ACC112 (cell line): Measurements from ENCODE around the gene ANP32E.
A peak's percentile ranks its signal among the peaks of the same experiment; 100 is the strongest.

Experiments
- H2AFZ ChIP-seq: fragments of 200-600 bp; sonication (generic); one replicate; pipeline ENCODE4 v1.6.0; 2017; ENCODE audit warnings: antibody characterized with exemption, low read length; ENCODE audit not compliant: unreplicated experiment
- H3K27ac ChIP-seq: fragments of 200-600 bp; sonication (generic); 2 replicates; pipeline ENCODE4 v1.5.1; 2014; ENCODE audit warnings: low read depth, mild to moderate bottlenecking, antibody characterized with exemption, low read length, moderate library complexity
- H3K27me3 ChIP-seq: fragments of 200-600 bp; sonication (generic); 2 replicates; pipeline ENCODE4 v1.6.1; 2014; ENCODE audit warnings: mild to moderate bottlenecking, antibody characterized with exemption, low read length, moderate library complexity, mixed read lengths; ENCODE audit not compliant: insufficient read depth
- H3K36me3 ChIP-seq: fragments of 200-600 bp; sonication (generic); 2 replicates; pipeline ENCODE4 v1.6.1; 2016; ENCODE audit warnings: mild to moderate bottlenecking, antibody characterized with exemption, low read length, moderate library complexity, mixed read lengths; ENCODE audit not compliant: insufficient read depth
- H3K4me1 ChIP-seq: fragments of 200-600 bp; sonication (generic); one replicate; pipeline ENCODE4 v1.6.1; 2016; ENCODE audit warnings: low read length, mixed read lengths; ENCODE audit not compliant: insufficient read depth, unreplicated experiment, control insufficient read depth
- H3K4me3 ChIP-seq: fragments of 200-600 bp; sonication (generic); 2 replicates; pipeline ENCODE4 v1.5.1; 2014; ENCODE audit warnings: mild to moderate bottlenecking, low read depth, low read length
- H3K79me2 ChIP-seq: fragments of 200-600 bp; sonication (generic); one replicate; pipeline ENCODE4 v1.6.0; 2016; ENCODE audit warnings: low read length; ENCODE audit not compliant: control insufficient read depth, unreplicated experiment, insufficient read depth

Gene ANP32E

DNA sequence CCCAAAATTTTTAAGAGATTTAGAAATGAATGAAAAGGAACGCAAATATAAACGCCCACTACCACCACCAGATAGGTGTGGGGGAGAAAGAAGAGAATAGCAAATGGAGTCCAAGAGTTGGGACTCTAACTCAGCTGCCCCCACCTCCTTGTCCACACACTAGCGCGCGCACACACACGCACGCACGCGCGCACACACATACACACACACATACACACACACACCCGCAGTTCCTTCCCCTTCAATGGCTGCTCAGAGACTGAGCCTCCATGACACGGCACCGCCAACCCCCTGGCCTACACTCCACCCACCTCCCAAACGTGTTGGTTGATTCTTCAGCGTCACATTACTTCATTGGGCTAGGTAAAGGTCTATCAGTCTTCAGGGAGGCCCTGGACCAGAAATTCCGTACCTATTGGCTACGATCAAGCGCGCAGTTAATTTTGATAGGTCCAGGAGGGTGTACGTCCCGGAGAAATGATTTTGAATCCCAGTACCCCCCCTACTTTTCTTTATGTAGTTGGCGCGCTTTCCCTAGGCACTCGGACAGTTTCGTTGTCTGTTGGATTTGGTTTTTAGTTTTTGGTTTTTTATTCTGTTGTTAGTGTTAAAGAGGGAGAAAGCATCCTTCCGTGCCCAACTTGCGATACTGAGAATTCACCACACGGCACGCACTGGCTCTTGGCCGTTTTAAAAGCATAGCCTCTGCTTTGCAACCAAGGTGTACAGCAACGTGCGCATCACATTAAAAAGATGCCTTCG lies at the start of gene ANP32E:
Gene ANP32E, minus strand, starts transcription at position 261 of the 762 bp plus-strand sequence. CDS start 326 bp downstream, outside the sequence.
- Histone ChIP-seq H3K79me2 (peaks cover 42% of the 10 kb centered on the region), H2AFZ (peak within 1 kb of the TSS; percentile 82), H3K4me1 (peaks cover 8% of the 10 kb centered on the region), H3K27me3 (no peaks in the 10 kb centered on the region), H3K36me3 (no peaks in the 10 kb centered on the region), H3K4me3 (peak within 1 kb of the TSS; percentile 93), H3K27ac (peak within 1 kb of the TSS; percentile 86)

DNA sequence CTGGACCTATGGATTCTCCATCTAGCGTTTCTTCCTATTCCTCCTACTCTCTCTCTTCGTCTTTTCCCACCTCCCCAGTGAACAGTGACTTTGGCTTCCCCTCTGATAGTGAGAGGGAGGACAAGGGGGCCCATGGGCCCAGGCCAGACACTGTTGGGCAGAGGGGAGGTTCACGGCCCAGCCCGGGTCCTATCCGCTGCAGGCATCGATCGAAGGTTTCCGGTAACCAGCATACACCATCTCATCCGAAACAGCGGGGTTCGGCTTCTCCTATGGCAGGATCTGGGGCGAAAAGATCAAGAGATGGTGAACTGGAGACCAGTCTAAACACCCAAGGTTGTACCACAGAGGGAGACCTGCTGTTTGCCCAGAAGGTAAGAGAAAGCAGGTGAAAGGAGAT lies 47.3 kb upstream of the ANP32E start:
- Histone ChIP-seq H2AFZ (peak overlapping the region; percentile 17), H3K27me3 (no peaks in the 10 kb centered on the region), H3K4me3 (peak overlapping the region; percentile 82), H3K4me1 (peaks cover 11% of the 10 kb centered on the region), H3K27ac (no peak overlapping the region), H3K79me2 (no peaks in the 10 kb centered on the region), H3K36me3 (0 out of 2 replicates have a peak, but pooled peaks cover 4% of the 10 kb centered on the region)

DNA sequence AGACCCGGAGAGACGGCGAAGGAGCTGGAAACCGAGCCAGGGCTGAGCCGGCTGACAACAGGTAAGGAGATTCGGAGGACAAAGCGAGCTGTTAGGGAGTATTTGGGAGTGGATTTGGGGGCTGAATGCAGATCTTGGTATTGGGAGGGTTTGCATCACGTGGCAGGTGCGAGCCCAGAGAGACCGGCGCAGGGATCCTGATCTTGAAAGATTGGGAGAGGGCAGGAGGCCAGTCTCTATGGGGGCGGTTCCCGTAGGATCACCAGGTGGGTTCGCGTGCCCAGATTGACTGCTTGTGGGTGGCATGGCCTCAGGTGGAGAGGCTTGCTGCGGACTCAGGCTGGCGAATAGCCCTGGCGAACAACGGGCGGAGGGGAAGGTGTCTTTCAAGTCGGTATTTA lies 46.6 kb upstream of the ANP32E start:
- H3K79me2 ChIP-seq = no peaks in the 10 kb centered on the region
- peaks cover 11% of the 10 kb centered on the region for H3K4me1 ChIP-seq
- peak overlapping the region; percentile 17 for H2AFZ ChIP-seq
- H3K4me3 ChIP-seq = peak overlapping the region; percentile 82
- 0 out of 2 replicates have a peak, but pooled peaks cover 4% of the 10 kb centered on the region for H3K36me3 ChIP-seq
- H3K27me3 ChIP-seq = no peaks in the 10 kb centered on the region
- no peak overlapping the region for H3K27ac ChIP-seq

GRCh38 chr1:150281758-150282557 lies 46.0 kb upstream of the ANP32E start, which contains the start of gene CIART:
TSS of gene CIART (plus strand) at chr1:150282554. CDS start at chr1:150283268, 714 bp downstream.
- Histone ChIP-seq H3K4me1 (peaks cover 11% of the 10 kb centered on the region), H3K4me3 (peak within 1 kb of the TSS; percentile 82), H3K36me3 (0 out of 2 replicates have a peak, but pooled peaks cover 4% of the 10 kb centered on the region), H3K27me3 (no peaks in the 10 kb centered on the region), H3K79me2 (no peaks in the 10 kb centered on the region), H3K27ac (peak within 1 kb of the TSS; percentile 90), H2AFZ (peak within 1 kb of the TSS; percentile 97)

DNA sequence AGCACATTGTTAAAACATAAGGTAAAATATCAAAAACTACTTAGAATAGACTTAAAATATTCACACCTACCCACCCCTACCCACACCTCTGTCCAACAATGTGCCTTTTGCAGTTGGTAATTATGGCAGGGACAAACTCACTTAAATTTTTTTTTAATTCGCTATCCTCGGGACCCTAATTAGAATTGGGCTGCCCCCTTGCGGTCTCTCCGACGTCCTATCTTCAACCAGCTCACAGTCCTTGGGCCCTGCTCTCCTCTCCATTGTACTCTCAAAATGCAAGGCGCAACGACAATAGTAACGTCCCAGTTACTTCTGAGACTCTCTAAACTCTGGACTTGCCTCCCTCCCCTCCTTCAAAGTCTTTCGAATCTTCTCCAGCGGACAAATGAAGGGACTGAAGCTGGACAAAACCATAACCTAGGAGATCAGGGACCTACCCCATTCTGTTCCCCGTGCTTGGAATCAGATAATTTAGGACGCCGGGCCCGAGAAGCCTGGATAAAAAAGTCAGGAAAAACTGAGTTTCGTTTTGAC lies 45.4 kb upstream of the ANP32E start:
- Histone ChIP-seq H3K4me3 (peak overlapping the region; percentile 82), H3K4me1 (peaks cover 11% of the 10 kb centered on the region), H3K79me2 (no peaks in the 10 kb centered on the region), H3K27me3 (no peaks in the 10 kb centered on the region), H3K36me3 (0 out of 2 replicates have a peak, but pooled peaks cover 4% of the 10 kb centered on the region), H2AFZ (peak overlapping the region; percentile 97), H3K27ac (peak overlapping the region; percentile 90)

DNA sequence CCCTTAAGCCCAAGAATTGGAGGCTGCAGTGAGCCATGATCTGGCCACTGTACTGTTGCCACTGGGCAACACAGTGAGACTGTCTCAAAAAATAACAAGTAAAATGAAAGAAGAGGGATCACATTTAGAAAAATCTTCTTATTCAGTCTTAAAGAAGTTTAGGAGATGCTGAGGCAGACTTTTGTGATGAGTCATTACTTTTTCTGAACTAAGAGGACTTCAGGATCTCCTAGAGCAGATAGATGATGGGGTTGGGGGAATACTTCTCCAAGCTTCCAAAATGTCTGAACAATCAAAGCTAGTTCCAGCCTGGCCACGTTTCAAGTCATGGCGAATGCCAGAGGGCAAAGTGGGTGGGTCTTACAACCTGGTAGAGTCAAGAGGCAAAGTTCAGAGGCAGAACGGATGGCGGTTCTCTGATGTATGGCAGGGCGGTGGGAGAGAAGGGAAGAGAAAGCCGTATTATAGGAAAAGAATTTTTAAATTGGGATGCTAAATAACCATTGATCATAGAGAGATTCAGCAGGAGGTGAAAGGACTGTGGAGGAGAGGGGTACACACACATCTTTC lies 44.3 kb upstream of the ANP32E start:
- Histone ChIP-seq H3K36me3 (0 out of 2 replicates have a peak, but pooled peaks cover 4% of the 10 kb centered on the region), H3K27me3 (no peaks in the 10 kb centered on the region), H2AFZ (no peak overlapping the region), H3K4me1 (peaks cover 11% of the 10 kb centered on the region), H3K4me3 (no peak overlapping the region), H3K27ac (peak overlapping the region; percentile 90; the same call in 1 of the 2 replicates), H3K79me2 (no peaks in the 10 kb centered on the region)

- no peaks in the 10 kb centered on the region for H3K36me3 ChIP-seq
- peaks cover 10% of the 10 kb centered on the region for H3K79me2 ChIP-seq
- H3K4me3 ChIP-seq = peak overlapping the region; percentile 74
- peak overlapping the region; percentile 57 for H3K27ac ChIP-seq
- H3K4me1 ChIP-seq = peaks cover 20% of the 10 kb centered on the region
- H3K27me3 ChIP-seq = no peaks in the 10 kb centered on the region
- peak overlapping the region; percentile 65 for H2AFZ ChIP-seq
Observed at GRCh38 chr1:150273311-150273710, 37.4 kb upstream of the ANP32E start.

DNA sequence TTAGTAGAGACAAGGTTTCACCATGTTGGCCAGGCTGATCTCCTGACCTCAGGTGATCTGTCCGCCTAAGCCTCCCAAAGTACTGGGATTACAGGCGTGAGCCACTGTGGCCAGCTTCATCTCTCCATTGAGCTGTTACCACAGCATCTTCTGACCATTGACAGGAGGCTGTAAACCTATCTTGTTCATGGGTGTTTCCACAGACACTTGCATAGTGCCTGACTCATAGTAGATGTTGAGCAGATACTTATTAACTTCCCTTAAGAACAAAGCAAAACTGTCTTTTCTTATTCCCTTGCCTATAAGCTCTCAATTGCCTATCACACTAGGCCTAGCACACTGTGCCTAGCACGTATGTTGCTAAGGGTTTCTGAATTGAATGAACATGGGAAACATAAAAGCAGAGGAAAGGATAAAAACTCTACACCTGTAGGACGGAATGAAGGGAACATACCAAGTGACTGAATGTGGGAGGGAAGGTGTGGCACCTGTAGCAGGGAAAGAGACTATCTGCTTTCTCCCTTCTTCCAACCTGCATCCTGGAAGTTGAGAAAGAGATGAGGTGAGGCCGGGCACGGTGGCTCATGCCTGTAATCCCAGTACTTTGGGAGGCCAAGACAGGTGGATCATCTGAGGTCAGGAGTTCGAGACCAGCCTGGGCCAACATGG lies 35.5 kb upstream of the ANP32E start:
- no peak overlapping the region for H2AFZ ChIP-seq
- no peak overlapping the region for H3K4me3 ChIP-seq
- peaks cover 30% of the 10 kb centered on the region for H3K4me1 ChIP-seq
- H3K36me3 ChIP-seq = peaks cover under 1% of the 10 kb centered on the region; the same call in 1 of the 2 replicates
- no peak overlapping the region for H3K27ac ChIP-seq
- no peaks in the 10 kb centered on the region for H3K27me3 ChIP-seq
- H3K79me2 ChIP-seq = peaks cover 28% of the 10 kb centered on the region

- H2AFZ ChIP-seq = peak overlapping the region; percentile 62
- H3K27ac ChIP-seq = peak overlapping the region; percentile 43
Observed at GRCh38 chr1:150269451-150269850, 33.5 kb upstream of the ANP32E start.

More at GRCh38 chr1:150269451-150269850, 33.5 kb upstream of the ANP32E start:
- no peaks in the 10 kb centered on the region for H3K27me3 ChIP-seq
- H3K79me2 ChIP-seq = peaks cover 28% of the 10 kb centered on the region
- H3K36me3 ChIP-seq = peaks cover 6% of the 10 kb centered on the region; the same call in 1 of the 2 replicates
- H3K4me1 ChIP-seq = peaks cover 30% of the 10 kb centered on the region
- H3K4me3 ChIP-seq = peak overlapping the region; percentile 96
